K562 treated with DMSO at 1 percent for 48 hours (cell line): ENCODE results near the gene GCLM. TPM values are rescaled to one million over a fixed set of nuclear protein-coding genes. Genes with fewer than 3 reads are reported as not detected.

Source experiments
- total RNA-seq: library from RNA; unstranded; fragments of 300-600 nt; gene quantifications from 2 replicates; pipeline ENCODE4 v1.2.3, GENCODE V29; 2022; ENCODE audit warnings: low replicate concordance; ENCODE audit errors: extremely low read depth

GCLM gene, protein sequence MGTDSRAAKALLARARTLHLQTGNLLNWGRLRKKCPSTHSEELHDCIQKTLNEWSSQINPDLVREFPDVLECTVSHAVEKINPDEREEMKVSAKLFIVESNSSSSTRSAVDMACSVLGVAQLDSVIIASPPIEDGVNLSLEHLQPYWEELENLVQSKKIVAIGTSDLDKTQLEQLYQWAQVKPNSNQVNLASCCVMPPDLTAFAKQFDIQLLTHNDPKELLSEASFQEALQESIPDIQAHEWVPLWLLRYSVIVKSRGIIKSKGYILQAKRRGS
- not detected in 2 replicates for total RNA-seq

DNA sequence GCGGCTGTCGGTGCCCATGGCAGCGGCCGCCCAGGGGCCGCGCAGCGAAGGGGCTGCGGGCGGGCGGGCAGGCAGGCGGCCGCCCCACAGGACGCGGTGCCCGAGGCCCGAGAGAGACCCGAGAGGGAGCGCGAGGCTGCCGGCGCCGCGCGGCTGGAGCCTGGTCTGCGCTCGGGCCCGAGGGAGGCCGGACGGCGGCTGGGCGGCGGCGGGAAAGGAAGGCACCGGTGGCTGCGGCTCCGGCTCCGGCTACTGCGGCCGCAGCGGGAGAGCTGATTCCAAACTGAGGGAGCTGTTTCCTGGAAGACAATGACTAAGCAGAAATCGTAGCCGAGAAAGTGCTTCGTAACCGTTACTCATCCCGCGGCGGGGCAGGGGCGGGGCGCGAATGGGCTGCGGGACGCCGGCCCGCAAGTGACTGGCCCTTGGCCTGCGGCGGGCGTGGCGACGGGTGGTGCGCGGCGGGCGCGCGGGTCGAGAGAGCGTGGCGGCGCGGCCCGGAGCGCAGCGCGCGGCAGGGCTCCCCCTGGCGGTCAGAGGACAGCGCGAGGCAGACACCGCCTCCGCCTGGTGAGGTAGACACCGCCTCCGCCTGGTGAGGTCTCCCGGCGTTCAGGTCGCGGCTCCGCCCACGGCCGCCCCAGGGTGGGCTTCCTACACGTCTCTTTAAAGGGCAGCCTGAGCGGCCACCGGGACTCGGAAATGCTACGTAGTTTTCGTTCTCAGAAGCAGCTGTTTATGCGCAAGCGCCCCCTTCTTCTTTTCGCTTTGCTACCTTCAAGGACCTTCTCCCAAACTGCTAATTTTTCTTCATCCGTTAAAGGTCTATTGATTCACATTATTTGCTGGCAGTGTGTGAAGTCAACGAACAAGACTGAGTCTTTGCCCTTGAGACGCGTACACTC is at the start of gene GCLM:
TSS of gene GCLM (minus strand) at position 285 of the 905 bp plus-strand sequence. CDS start at position 18, 267 bp downstream.

DNA sequence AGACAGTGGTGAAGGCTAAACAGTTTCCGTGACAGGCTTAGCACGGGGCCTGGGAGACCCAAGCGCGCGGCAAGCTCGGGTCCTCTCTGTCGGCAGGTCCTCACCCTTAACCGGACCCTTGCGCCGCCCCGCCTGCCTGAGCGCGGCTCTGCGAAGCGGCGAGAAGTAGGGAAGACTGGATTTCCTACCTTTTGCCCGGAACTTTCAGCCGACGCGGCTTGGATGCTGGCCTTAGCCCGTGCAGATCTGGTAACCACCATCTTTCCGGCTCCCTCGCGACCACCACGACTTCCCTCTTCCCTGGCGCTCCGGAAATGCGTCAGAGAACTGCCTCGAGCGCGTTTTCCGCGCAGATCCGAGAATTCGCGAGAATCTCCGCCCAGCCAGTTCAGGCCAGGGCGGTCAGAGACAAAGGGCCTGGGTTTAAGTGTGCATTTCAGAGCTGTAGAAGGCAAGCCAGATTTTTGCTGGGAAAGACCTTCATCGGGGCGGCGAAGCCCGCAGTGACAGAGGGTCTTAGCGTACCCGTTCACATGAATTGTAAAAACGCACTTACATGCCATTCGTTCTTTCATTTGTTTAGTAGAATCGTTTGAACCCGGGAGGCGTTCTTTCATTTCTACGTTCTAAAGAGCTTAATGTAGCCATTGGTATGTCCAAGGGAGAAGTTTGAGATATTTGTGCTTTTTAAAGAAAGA is 30.2 kb downstream of the GCLM start, which contains the start of gene DNTTIP2:
TSS of gene DNTTIP2 (minus strand) at position 318 of the 698 bp plus-strand sequence. CDS start at position 260, 58 bp downstream.

Other genes with a start within 250 kb of the GCLM start
- not detected in 2 replicates for gene BCAR3, start 227.6 kb downstream of the GCLM start, total RNA-seq
- gene DNTTIP2, start 30.2 kb downstream of the GCLM start, total RNA-seq = not detected in 2 replicates
- gene ABCA4, start 211.7 kb upstream of the GCLM start, total RNA-seq = not detected in 2 replicates